IMR-90 (cell line): Measurements from ENCODE around the gene NIPBL. TPM values are rescaled to one million over a fixed set of nuclear protein-coding genes. Genes with fewer than 3 reads are reported as not detected.
A peak's percentile ranks its signal among the peaks of the same experiment; 100 is the strongest.

Experiments
- ATAC-seq: fragments of 200-7000 bp; cut with Tn5 transposase; 2 replicates; pipeline ENCODE4 v1.9.1; 2020; ENCODE audit warnings: low read depth, mild to moderate bottlenecking, moderate library complexity
- BruUV-seq: library from RNA; stranded (reverse); fragments of 400-500 nt; replicated peaks from 2 replicates; lab custom pipeline; 2021; lab: Mats Ljungman, UMichigan
- CTCF ChIA-PET: fragments of 300-600 bp; formaldehyde crosslinking; extraction: SDS; loops from one replicate; lab custom pipeline; 2021; ENCODE audit warnings: antibody characterized with exemption; lab: Yijun Ruan, JAX
- POLR2A ChIA-PET: fragments of 300-600 bp; sonication (Branson Sonifier 250); formaldehyde crosslinking; loops from one replicate; lab custom pipeline; 2022; ENCODE audit warnings: antibody characterized with exemption; ENCODE audit not compliant: unreplicated experiment; lab: Charles Lee
- DNase-seq: peaks from one replicate; pipeline ENCODE4 v3.0.0; 2013
- H2AFZ ChIP-seq: replicated peaks from 2 replicates; pipeline ENCODE3; 2013; ENCODE audit warnings: low read length, mild to moderate bottlenecking; ENCODE audit not compliant: poor library complexity
- H2AK5ac ChIP-seq: 2 replicates; pipeline ENCODE4 v1.6.1; 2013; ENCODE audit warnings: low read depth, low read length, inconsistent platforms
- H2AK9ac ChIP-seq: replicated peaks from 2 replicates; pipeline ENCODE3; 2013; ENCODE audit warnings: mild to moderate bottlenecking, low read depth, low read length, moderate library complexity; ENCODE audit not compliant: poor library complexity
- H2BK120ac ChIP-seq: 2 replicates; pipeline ENCODE4 v1.6.1; 2013; ENCODE audit warnings: low read depth, low read length, inconsistent platforms
- H2BK15ac ChIP-seq: 3 replicates; pipeline ENCODE4 v1.6.1; 2013; ENCODE audit warnings: low read depth, low read length, inconsistent platforms
- H2BK20ac ChIP-seq: 2 replicates; pipeline ENCODE4 v1.6.1; 2013; ENCODE audit warnings: low read depth, mild to moderate bottlenecking, inconsistent platforms, low read length, moderate library complexity
- H2BK5ac ChIP-seq: 2 replicates; pipeline ENCODE4 v1.6.1; 2013; ENCODE audit warnings: mild to moderate bottlenecking, low read depth, low read length, inconsistent platforms; ENCODE audit not compliant: poor library complexity, severe bottlenecking
- H3K14ac ChIP-seq: replicated peaks from 2 replicates; pipeline ENCODE4 v1.6.1; 2013; ENCODE audit warnings: low read depth, low read length, inconsistent platforms
- H3K18ac ChIP-seq: 2 replicates; pipeline ENCODE4 v1.6.1; 2013; ENCODE audit warnings: low read depth, low read length, control low read depth
- H3K23ac ChIP-seq: 2 replicates; pipeline ENCODE4 v1.6.1; 2013; ENCODE audit warnings: low read depth, low read length, inconsistent platforms
- H3K27ac ChIP-seq: 2 replicates; pipeline ENCODE4 v1.5.1; 2013; ENCODE audit warnings: mild to moderate bottlenecking, control low read depth, low read length; ENCODE audit not compliant: insufficient read depth
- H3K27me3 ChIP-seq: 2 replicates; pipeline ENCODE4 v1.6.1; 2013; ENCODE audit warnings: low read length; ENCODE audit not compliant: control insufficient read depth, insufficient read depth
- H3K36me3 ChIP-seq: 2 replicates; pipeline ENCODE4 v1.6.1; 2013; ENCODE audit warnings: low read length, mixed read lengths; ENCODE audit not compliant: control insufficient read depth, insufficient read depth
- H3K4ac ChIP-seq: 2 replicates; pipeline ENCODE4 v1.6.1; 2013; ENCODE audit warnings: low read depth, low read length, inconsistent platforms
- H3K4me1 ChIP-seq: 2 replicates; pipeline ENCODE4 v1.6.1; 2013; ENCODE audit warnings: low read length, mixed read lengths; ENCODE audit not compliant: control insufficient read depth, insufficient read depth
- H3K4me2 ChIP-seq: 2 replicates; pipeline ENCODE4 v1.6.1; 2013; ENCODE audit warnings: low read depth, mild to moderate bottlenecking, control low read depth, low read length, moderate library complexity
- H3K4me3 ChIP-seq: 2 replicates; pipeline ENCODE4 v1.5.1; 2013; ENCODE audit warnings: low read depth, mild to moderate bottlenecking, control low read depth, low read length, moderate library complexity; ENCODE audit not compliant: insufficient read depth
- H3K56ac ChIP-seq: 2 replicates; pipeline ENCODE4 v1.6.1; 2013; ENCODE audit warnings: low read length, inconsistent platforms; ENCODE audit not compliant: insufficient read depth; ENCODE audit errors: extremely low read depth
- H3K79me1 ChIP-seq, 2 experiments: 2 replicates each; pipeline ENCODE4 v1.6.1; 2013; ENCODE audit warnings: low read length in 2 of 2, inconsistent platforms in 1 of 2, low read depth in 1 of 2
- H3K9ac ChIP-seq: 2 replicates; pipeline ENCODE4 v1.6.1; 2013; ENCODE audit warnings: low read depth, low read length, control low read depth
- H3K9me1 ChIP-seq: 2 replicates; pipeline ENCODE4 v1.6.1; 2013; ENCODE audit warnings: low read length, inconsistent platforms; ENCODE audit not compliant: insufficient read depth
- H3K9me3 ChIP-seq: 2 replicates; pipeline ENCODE4 v1.6.1; 2013; ENCODE audit warnings: low read length; ENCODE audit not compliant: control insufficient read depth, insufficient read depth
- H4K20me1 ChIP-seq: 2 replicates; pipeline ENCODE4 v1.6.1; 2013; ENCODE audit warnings: low read length, inconsistent platforms; ENCODE audit not compliant: insufficient read depth
- H4K5ac ChIP-seq: 2 replicates; pipeline ENCODE4 v1.6.1; 2013; ENCODE audit warnings: mild to moderate bottlenecking, low read depth, low read length, control low read depth
- H4K8ac ChIP-seq, 2 experiments: 2 replicates each; pipeline ENCODE4 v1.6.1; 2013; ENCODE audit warnings: low read depth in 2 of 2, low read length in 2 of 2, control low read depth in 1 of 2, inconsistent platforms in 1 of 2
- H4K91ac ChIP-seq: 2 replicates; pipeline ENCODE4 v1.6.1; 2013; ENCODE audit warnings: low read depth, low read length, inconsistent platforms; ENCODE audit not compliant: insufficient read depth
- CEBPB ChIP-seq: IDR thresholded peaks from 2 replicates; pipeline ENCODE4 v1.6.1; 2012; ENCODE audit warnings: low read depth, low read length, improper control_type of control experiment
- CTCF ChIP-seq: conservative IDR thresholded peaks from 2 replicates; pipeline ENCODE4 v1.5.1; 2012; ENCODE audit warnings: mild to moderate bottlenecking, low read depth, low read length, improper control_type of control experiment
- FOS ChIP-seq: fragments of 150-350 bp; IDR thresholded peaks from 2 replicates; pipeline ENCODE4 v1.6.1; 2016; ENCODE audit warnings: low read depth, low read length
- MAFK ChIP-seq: IDR thresholded peaks from 2 replicates; pipeline ENCODE4 v1.6.1; 2012; ENCODE audit warnings: low read depth, low read length, improper control_type of control experiment
- MXI1 ChIP-seq: IDR thresholded peaks from 2 replicates; pipeline ENCODE4 v1.6.1; 2012; ENCODE audit warnings: low read depth, mild to moderate bottlenecking, low read length, moderate library complexity, borderline replicate concordance
- RCOR1 ChIP-seq: IDR thresholded peaks from 2 replicates; pipeline ENCODE4 v1.6.1; 2012; ENCODE audit warnings: mild to moderate bottlenecking, low read length, improper control_type of control experiment; ENCODE audit not compliant: insufficient replicate concordance
- WGBS, 2 experiments: methylation state at CpG; one replicate each; pipeline versions ENCODE4 v1.1.5 to v1.1.7; 2013; ENCODE audit warnings: missing lambda C conversion rate in 2 of 2; ENCODE audit not compliant: insufficient read length in 1 of 2; ENCODE audit errors: extremely low coverage in 2 of 2; 5-methylcytosine and 5-hydroxymethylcytosine counted together
- dilution Hi-C: fragments of 300-500 bp; cut with HindIII; formaldehyde crosslinking; loops from one replicate; pipeline ENCODE4 v1.14.3; 2018; ENCODE audit warnings: low sequenced_read_pairs; ENCODE audit not compliant: unreplicated experiment
- in situ Hi-C: fragments of 300-500 bp; cut with MboI; formaldehyde crosslinking; loops from 3 replicates; pipeline ENCODE4 v1.14.3; 2019; ENCODE audit warnings: low sequenced_read_pairs, inconsistent platforms, mixed read lengths
- intact Hi-C: fragments of 100-400 bp; cut with micrococcal nuclease; formaldehyde crosslinking; loops from 2 replicates; pipeline ENCODE4 v1.10.0; 2022
- polyA plus RNA-seq, 3 experiments: library from polyadenylated mRNA; depleted of rRNA; stranded (reverse); fragments of >200 nt; gene quantifications; 2 replicates each; pipeline ENCODE4 v1.2.3, GENCODE V29; 2012; ENCODE audit warnings: low replicate concordance in 1 of 3
- total RNA-seq: library from RNA; depleted of rRNA; stranded (reverse); fragments of >200 nt; gene quantifications from 2 replicates; pipeline ENCODE4 v1.2.3, GENCODE V29; 2012
- TF ChIP-seq, protein P1 (sequence below): fragments of 150-350 bp; IDR thresholded peaks from 2 replicates; pipeline ENCODE4 v1.6.1; 2017; ENCODE audit warnings: mild to moderate bottlenecking, antibody characterized with exemption, low read length, low read depth

Gene NIPBL
- total and polyA plus RNA-seq, 2 of the 4 experiments (the other 2 are of a cell fraction), result 8.4 to 46.4 TPM

- intact Hi-C loops (no loop called here), in situ Hi-C loops (loop anchor here (5.0 kb wide), 1 partner anchor 60 kb away; no protein-coding TSS in a partner anchor), dilution Hi-C loops (no loop called here)
- H3K9me3 ChIP-seq, result no peaks in the 10 kb centered on the region
- TF ChIP-seq MAFK, result no peak
- no peak for TF ChIP-seq CTCF
- TF ChIP-seq MXI1, result no peak
- no peak for TF ChIP-seq FOS
- TF ChIP-seq RCOR1, result no peak
- no peak for TF ChIP-seq CEBPB
- TF ChIP-seq, protein P1, sequence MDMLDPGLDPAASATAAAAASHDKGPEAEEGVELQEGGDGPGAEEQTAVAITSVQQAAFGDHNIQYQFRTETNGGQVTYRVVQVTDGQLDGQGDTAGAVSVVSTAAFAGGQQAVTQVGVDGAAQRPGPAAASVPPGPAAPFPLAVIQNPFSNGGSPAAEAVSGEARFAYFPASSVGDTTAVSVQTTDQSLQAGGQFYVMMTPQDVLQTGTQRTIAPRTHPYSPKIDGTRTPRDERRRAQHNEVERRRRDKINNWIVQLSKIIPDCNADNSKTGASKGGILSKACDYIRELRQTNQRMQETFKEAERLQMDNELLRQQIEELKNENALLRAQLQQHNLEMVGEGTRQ, result no peak
- no peak overlapping the region for H2AK5ac ChIP-seq
- no CpG with 5 or more reads among the region's 3 CpGs for WGBS, 2 experiments
- no peak for DNase-seq
- H4K5ac ChIP-seq, result no peak overlapping the region
- H4K91ac ChIP-seq, result no peak overlapping the region
- H2BK15ac ChIP-seq, result no peak overlapping the region
- no peak overlapping the region for H4K8ac ChIP-seq
- H3K56ac ChIP-seq, result no peak overlapping the region
- H3K27me3 ChIP-seq, result no peaks in the 10 kb centered on the region
- no peak overlapping the region for H2AK9ac ChIP-seq
- no TSS peak for BruUV-seq
- H2BK120ac ChIP-seq, result no peak overlapping the region
- no peak overlapping the region for H3K14ac ChIP-seq
- no peak overlapping the region for H3K27ac ChIP-seq
- peaks cover 10% of the 10 kb centered on the region for H3K9me1 ChIP-seq
- H4K20me1 ChIP-seq, result peaks cover 77% of the 10 kb centered on the region
- H2BK20ac ChIP-seq, result no peak overlapping the region
- H3K4me1 ChIP-seq, result no peaks in the 10 kb centered on the region
- H3K4ac ChIP-seq, result no peak overlapping the region
- CTCF ChIA-PET, result no interaction called here
- H2AFZ ChIP-seq, result no peak overlapping the region
- no peak for ATAC-seq
- no peak overlapping the region for H3K4me2 ChIP-seq
- H3K9ac ChIP-seq, result no peak overlapping the region
- no peak overlapping the region for H3K18ac ChIP-seq
- POLR2A ChIA-PET, result interaction anchor here (0.6 kb wide), 1 partner anchor 463 kb away, joined by 3 read pairs; no protein-coding TSS in a partner anchor
- H3K36me3 ChIP-seq, result peaks cover 10% of the 10 kb centered on the region; the same call in 1 of the 2 replicates
- no peak overlapping the region for H2BK5ac ChIP-seq
- peaks cover 5 to 36% of the 10 kb centered on the region in 2 experiments; a peak in 3 of 4 replicates for H3K79me1 ChIP-seq
- peak overlapping the region; percentile 59; the same call in 1 of the 2 replicates for H3K23ac ChIP-seq
- H3K4me3 ChIP-seq, result no peak overlapping the region
Measured at GRCh38 chr5:36882250-36882649, 5.7 kb downstream of the NIPBL start.
